ENCODE data around the gene KIAA1614.

DNA sequence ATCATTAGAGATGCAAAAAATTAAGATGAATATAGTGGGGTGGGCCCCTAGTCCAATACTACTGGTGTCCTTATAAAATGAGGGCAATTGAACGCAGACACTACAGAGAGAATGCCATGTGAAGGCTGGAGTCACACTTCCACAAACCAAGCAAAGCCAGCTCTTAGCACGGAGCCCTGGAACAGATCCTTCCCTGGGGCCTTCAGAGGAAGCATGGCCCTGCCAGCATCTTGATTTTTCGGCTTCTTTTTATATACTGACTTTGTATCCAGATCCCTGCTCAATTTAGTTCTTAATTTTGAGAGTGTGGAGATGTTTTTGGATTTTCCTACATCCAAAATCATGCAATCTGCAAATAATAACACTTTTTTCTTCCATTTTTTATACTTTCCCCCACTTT, 10.2 kb upstream of the KIAA1614 start:
- TF ChIP-seq, protein P1, sequence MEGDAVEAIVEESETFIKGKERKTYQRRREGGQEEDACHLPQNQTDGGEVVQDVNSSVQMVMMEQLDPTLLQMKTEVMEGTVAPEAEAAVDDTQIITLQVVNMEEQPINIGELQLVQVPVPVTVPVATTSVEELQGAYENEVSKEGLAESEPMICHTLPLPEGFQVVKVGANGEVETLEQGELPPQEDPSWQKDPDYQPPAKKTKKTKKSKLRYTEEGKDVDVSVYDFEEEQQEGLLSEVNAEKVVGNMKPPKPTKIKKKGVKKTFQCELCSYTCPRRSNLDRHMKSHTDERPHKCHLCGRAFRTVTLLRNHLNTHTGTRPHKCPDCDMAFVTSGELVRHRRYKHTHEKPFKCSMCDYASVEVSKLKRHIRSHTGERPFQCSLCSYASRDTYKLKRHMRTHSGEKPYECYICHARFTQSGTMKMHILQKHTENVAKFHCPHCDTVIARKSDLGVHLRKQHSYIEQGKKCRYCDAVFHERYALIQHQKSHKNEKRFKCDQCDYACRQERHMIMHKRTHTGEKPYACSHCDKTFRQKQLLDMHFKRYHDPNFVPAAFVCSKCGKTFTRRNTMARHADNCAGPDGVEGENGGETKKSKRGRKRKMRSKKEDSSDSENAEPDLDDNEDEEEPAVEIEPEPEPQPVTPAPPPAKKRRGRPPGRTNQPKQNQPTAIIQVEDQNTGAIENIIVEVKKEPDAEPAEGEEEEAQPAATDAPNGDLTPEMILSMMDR (IDR thresholded peaks at IDR 0.05; ENCODE audit: insufficient read depth, low read length) = no peak
- TF ChIP-seq POLR2AphosphoS5 (IDR thresholded peaks at IDR 0.05; ENCODE audit: low read depth) (no peak), SPI1 (IDR thresholded peaks at IDR 0.05; ENCODE audit: borderline replicate concordance, low read depth) (no peak), GABPA (IDR thresholded peaks at IDR 0.05; ENCODE audit: low read depth) (no peak)
- TF ChIP-seq, protein P2, sequence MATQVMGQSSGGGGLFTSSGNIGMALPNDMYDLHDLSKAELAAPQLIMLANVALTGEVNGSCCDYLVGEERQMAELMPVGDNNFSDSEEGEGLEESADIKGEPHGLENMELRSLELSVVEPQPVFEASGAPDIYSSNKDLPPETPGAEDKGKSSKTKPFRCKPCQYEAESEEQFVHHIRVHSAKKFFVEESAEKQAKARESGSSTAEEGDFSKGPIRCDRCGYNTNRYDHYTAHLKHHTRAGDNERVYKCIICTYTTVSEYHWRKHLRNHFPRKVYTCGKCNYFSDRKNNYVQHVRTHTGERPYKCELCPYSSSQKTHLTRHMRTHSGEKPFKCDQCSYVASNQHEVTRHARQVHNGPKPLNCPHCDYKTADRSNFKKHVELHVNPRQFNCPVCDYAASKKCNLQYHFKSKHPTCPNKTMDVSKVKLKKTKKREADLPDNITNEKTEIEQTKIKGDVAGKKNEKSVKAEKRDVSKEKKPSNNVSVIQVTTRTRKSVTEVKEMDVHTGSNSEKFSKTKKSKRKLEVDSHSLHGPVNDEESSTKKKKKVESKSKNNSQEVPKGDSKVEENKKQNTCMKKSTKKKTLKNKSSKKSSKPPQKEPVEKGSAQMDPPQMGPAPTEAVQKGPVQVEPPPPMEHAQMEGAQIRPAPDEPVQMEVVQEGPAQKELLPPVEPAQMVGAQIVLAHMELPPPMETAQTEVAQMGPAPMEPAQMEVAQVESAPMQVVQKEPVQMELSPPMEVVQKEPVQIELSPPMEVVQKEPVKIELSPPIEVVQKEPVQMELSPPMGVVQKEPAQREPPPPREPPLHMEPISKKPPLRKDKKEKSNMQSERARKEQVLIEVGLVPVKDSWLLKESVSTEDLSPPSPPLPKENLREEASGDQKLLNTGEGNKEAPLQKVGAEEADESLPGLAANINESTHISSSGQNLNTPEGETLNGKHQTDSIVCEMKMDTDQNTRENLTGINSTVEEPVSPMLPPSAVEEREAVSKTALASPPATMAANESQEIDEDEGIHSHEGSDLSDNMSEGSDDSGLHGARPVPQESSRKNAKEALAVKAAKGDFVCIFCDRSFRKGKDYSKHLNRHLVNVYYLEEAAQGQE (IDR thresholded peaks at IDR 0.05; ENCODE audit: insufficient replicate concordance, low read depth) = no peak

Measured in HL-60 (cell line).